ENCODE results near the gene ACIN1.

Gene ACIN1

GRCh38 chr14:23056956-23057756 is 37.8 kb downstream of the ACIN1 start, which contains the start of gene CDH24:
CDH24 (minus strand) TSS chr14:23057520; CDS start chr14:23055733, 1,787 bp downstream.
- peak; percentile 34 for DNase-seq (ENCODE audit: low read depth)

- no peak for DNase-seq (ENCODE audit: low read depth)
Measured at GRCh38 chr14:23056145-23056955, 38.6 kb downstream of the ACIN1 start.

- DNase-seq (ENCODE audit: low read depth): no peak
Measured at GRCh38 chr14:23055621-23056144, 39.3 kb downstream of the ACIN1 start.

- no peak for DNase-seq (ENCODE audit: low read depth)
Measured at GRCh38 chr14:23055147-23055550, 39.8 kb downstream of the ACIN1 start.

- no peak for DNase-seq (ENCODE audit: low read depth)
Measured at GRCh38 chr14:23054000-23054811, 40.7 kb downstream of the ACIN1 start.

- DNase-seq (ENCODE audit: low read depth): no peak
Measured at GRCh38 chr14:23053426-23053825, 41.5 kb downstream of the ACIN1 start.

GRCh38 chr14:23052671-23053070 is 42.3 kb downstream of the ACIN1 start:
- no peak for DNase-seq (ENCODE audit: low read depth)

- no peak for DNase-seq (ENCODE audit: low read depth)
Measured at GRCh38 chr14:23052182-23052623, 42.7 kb downstream of the ACIN1 start.

GRCh38 chr14:23051141-23052057 is 43.5 kb downstream of the ACIN1 start:
- no peak for DNase-seq (ENCODE audit: low read depth)

- DNase-seq (ENCODE audit: low read depth): no peak
Measured at GRCh38 chr14:23049011-23049410, 45.9 kb downstream of the ACIN1 start.

GRCh38 chr14:23047751-23048693 is 46.9 kb downstream of the ACIN1 start:
- DNase-seq (ENCODE audit: low read depth): no peak

GRCh38 chr14:23047034-23047634 is 47.8 kb downstream of the ACIN1 start:
- no peak for DNase-seq (ENCODE audit: low read depth)

- DNase-seq (ENCODE audit: low read depth): no peak
Measured at GRCh38 chr14:23045419-23046357, 49.2 kb downstream of the ACIN1 start.

GRCh38 chr14:23044840-23045239 is 50.1 kb downstream of the ACIN1 start:
- DNase-seq (ENCODE audit: low read depth): no peak

- DNase-seq (ENCODE audit: low read depth): no peak
Measured at GRCh38 chr14:23043754-23044153, 51.2 kb downstream of the ACIN1 start.

GRCh38 chr14:23043145-23043544 is 51.8 kb downstream of the ACIN1 start:
- no peak for DNase-seq (ENCODE audit: low read depth)

- no peak for DNase-seq (ENCODE audit: low read depth)
Measured at GRCh38 chr14:23042162-23042965, 52.6 kb downstream of the ACIN1 start, which contains the start of gene PSMB11. PSMB11 (plus strand) TSS chr14:23042212; CDS start chr14:23042226, 14 bp downstream.
